Colonic mucosa (tissue), 4 donors: ENCODE measurements around the gene BRME1. TPM values are rescaled to one million over a fixed set of nuclear protein-coding genes. Genes with fewer than 3 reads are reported as not detected.

Experiments used
- DNase-seq: peaks from one replicate; pipeline ENCODE4 v3.0.0-alpha.2; 2020
- H3K27ac ChIP-seq: fragments of 200-600 bp; one replicate; pipeline ENCODE4 v1.8.0; 2021
- H3K27me3 ChIP-seq: fragments of 200-600 bp; one replicate; pipeline ENCODE4 v1.8.0; 2021
- H3K36me3 ChIP-seq: fragments of 200-600 bp; one replicate; pipeline ENCODE4 v1.8.0; 2021
- H3K4me1 ChIP-seq: fragments of 200-600 bp; one replicate; pipeline ENCODE4 v1.8.0; 2021; ENCODE audit warnings: mild to moderate bottlenecking
- H3K4me3 ChIP-seq: fragments of 200-600 bp; one replicate; pipeline ENCODE4 v1.8.0; 2021
- H3K9ac ChIP-seq, 2 donors: one replicate each; pipeline ENCODE4 v1.7.0; 2013; ENCODE audit warnings: control low read depth in 2 of 2, low read depth in 2 of 2, low read length in 2 of 2
- H3K9me3 ChIP-seq: fragments of 200-600 bp; one replicate; pipeline ENCODE4 v1.8.0; 2021
- intact Hi-C: fragments of 100-400 bp; cut with DNase I; formaldehyde crosslinking; loops from one replicate; pipeline ENCODE4 v1.14.1; 2022
- total RNA-seq, 2 donors: library from RNA; stranded (reverse); fragmentation: NEBNext Ultra II Directional in 1 of 2; extraction: Animal tissue kit (Norgen Biotek cat#: 25700) in 1 of 2; gene quantifications; one replicate each; pipeline ENCODE4 v1.2.1, GENCODE V29; 2021
- TF ChIP-seq, protein P1 (sequence below): fragments of 200-600 bp; IDR thresholded peaks from one replicate; pipeline ENCODE4 v1.8.0; 2022; ENCODE audit warnings: antibody characterized with exemption, mild to moderate bottlenecking
- donor health status: healthy.
- donor health status: DM: no; HTN: no; CAD: no.
- donor health status: DM: no; HTN: no; CAD: no.

Gene BRME1
- total RNA-seq, 2 donors from 2014 or later = 5.9 to 20.0 TPM

DNA sequence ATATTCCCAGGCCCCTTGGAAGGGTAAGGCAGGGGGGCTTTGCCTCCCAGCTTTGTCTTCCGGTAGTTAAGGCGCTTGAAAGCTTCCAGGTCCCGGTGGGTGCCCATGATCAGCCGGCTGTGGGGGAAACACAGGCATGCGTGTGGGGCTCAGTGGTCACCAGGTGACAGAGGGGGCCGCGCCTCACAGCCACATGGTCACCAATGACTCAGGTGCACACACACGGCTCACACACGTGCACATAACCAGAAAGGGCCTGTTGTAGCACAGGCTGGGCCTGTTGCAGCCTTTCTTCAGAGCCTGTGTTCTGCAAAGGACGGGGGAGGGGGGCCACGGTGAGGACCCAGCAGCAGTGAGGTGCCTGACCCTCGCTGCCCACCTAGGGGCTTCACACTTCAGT lies 23.1 kb downstream of the BRME1 start:
- Histone ChIP-seq H3K36me3 (no peaks in the 10 kb centered on the region), H3K9me3 (no peaks in the 10 kb centered on the region), H3K4me1 (peaks cover 42% of the 10 kb centered on the region), H3K4me3 (no peak overlapping the region), H3K27ac (no peak overlapping the region), H3K9ac (peak overlapping the region in 1 of 2 donors; percentile 75), H3K27me3 (no peaks in the 10 kb centered on the region)
- intact Hi-C loops = loop anchor here (10.0 kb wide), 1 partner anchor 162 kb away; no protein-coding TSS in a partner anchor
- no peak for DNase-seq
- TF ChIP-seq, protein P1, sequence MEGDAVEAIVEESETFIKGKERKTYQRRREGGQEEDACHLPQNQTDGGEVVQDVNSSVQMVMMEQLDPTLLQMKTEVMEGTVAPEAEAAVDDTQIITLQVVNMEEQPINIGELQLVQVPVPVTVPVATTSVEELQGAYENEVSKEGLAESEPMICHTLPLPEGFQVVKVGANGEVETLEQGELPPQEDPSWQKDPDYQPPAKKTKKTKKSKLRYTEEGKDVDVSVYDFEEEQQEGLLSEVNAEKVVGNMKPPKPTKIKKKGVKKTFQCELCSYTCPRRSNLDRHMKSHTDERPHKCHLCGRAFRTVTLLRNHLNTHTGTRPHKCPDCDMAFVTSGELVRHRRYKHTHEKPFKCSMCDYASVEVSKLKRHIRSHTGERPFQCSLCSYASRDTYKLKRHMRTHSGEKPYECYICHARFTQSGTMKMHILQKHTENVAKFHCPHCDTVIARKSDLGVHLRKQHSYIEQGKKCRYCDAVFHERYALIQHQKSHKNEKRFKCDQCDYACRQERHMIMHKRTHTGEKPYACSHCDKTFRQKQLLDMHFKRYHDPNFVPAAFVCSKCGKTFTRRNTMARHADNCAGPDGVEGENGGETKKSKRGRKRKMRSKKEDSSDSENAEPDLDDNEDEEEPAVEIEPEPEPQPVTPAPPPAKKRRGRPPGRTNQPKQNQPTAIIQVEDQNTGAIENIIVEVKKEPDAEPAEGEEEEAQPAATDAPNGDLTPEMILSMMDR = no peak

DNA sequence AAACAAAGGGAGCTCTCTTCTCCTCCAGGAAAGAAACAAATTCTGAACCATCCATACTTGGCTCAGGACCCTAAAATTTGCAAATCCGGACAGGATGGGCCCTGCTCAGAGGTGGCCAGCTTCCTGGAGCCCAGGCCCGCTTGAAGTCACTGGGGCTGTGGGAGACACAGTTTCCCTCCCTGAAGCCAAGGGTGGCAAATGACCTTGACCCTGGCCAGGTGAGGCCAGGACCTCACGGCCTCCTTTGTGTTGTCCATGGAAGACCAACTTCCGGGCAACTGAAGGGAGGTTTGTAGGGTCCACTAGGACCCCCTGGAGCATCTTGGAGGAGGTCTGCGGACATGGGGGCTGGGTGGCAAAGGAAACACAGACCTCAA lies 23.5 kb downstream of the BRME1 start:
- intact Hi-C loops = loop anchor here (10.0 kb wide), 1 partner anchor 162 kb away; no protein-coding TSS in a partner anchor
- H3K27me3 ChIP-seq = no peaks in the 10 kb centered on the region
- no peak for DNase-seq
- H3K27ac ChIP-seq = peak overlapping the region; percentile 53
- H3K9ac ChIP-seq = peak overlapping the region; percentile 16 to 75
- H3K9me3 ChIP-seq = no peaks in the 10 kb centered on the region
- TF ChIP-seq, protein P1 = no peak
- peaks cover 38% of the 10 kb centered on the region for H3K4me1 ChIP-seq
- H3K4me3 ChIP-seq = no peak overlapping the region
- no peaks in the 10 kb centered on the region for H3K36me3 ChIP-seq

DNA sequence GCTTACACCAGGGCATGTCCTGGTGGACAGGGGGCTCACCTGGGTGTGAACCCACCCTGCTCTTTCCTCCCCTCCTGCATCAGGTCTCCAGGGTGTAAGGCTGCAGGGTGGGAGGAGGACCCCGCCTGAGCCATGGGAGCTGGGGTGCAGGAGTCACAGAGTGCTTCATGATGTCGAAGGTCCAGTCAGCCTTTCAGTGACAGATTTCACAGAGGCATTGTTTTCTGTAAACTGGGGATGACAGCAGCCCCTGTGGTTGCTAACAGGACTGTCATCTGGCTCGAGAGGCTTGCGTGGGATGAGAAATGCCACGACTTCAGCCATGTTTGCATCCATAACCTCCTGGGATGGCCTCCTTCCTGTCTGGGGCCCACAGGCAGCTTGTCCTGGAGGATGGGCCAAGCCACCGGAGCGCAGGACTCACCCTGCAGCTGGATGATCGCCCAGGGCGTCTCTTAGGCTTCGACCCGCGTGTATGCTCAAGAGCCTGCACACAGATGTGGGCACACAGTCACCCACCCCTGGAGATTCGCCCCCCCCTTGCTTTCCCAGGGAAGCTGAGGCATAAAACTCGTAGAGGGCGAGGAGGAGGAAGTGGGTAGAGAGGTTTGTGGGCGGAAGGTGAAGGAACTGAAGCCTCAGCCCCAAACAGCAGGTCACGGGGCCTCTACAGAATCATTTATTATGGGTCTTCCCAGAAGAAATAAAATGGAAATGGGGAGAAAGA lies 24.1 kb downstream of the BRME1 start:
- peak; percentile 60 for DNase-seq
- intact Hi-C loops = loop anchor here (2.0 to 10.0 kb wide), 2 partner anchors 73 to 163 kb away; no protein-coding TSS in a partner anchor
- Histone ChIP-seq H3K4me3 (no peak overlapping the region), H3K9me3 (no peaks in the 10 kb centered on the region), H3K36me3 (no peaks in the 10 kb centered on the region), H3K9ac (peak overlapping the region; percentile 48 to 75), H3K4me1 (peaks cover 32% of the 10 kb centered on the region), H3K27me3 (no peaks in the 10 kb centered on the region), H3K27ac (peak overlapping the region; percentile 53)
- TF ChIP-seq, protein P1 = no peak

DNA sequence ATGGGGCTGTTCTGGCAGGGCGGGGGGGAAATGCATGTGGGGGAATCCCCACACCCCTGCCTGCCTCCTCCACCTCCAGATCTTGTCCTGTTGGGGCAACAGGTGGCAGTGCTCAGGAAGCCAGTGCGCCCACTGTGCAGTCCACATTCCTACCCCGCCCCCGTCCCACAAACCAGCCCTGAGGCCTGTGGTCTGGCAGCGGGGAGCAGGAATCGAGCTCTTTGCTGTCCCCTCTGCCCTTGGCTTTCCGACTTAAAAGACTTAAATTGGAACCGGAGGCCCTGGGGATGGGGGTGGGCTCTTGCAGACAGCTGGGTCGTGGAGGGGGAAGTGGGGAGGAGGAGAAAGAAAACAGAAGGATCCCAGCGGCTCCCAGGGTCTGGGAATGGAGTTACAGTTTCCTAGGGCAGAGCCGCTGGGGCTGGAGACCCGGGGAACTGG lies 24.6 kb downstream of the BRME1 start:
- H3K4me1 ChIP-seq = peaks cover 32% of the 10 kb centered on the region
- intact Hi-C loops = loop anchor here (2.0 to 10.0 kb wide), 2 partner anchors 74 to 164 kb away; no protein-coding TSS in a partner anchor
- peak overlapping the region; percentile 48 to 75 for H3K9ac ChIP-seq
- TF ChIP-seq, protein P1 = no peak
- peak overlapping the region; percentile 53 for H3K27ac ChIP-seq
- no peaks in the 10 kb centered on the region for H3K9me3 ChIP-seq
- H3K36me3 ChIP-seq = no peaks in the 10 kb centered on the region
- no peaks in the 10 kb centered on the region for H3K27me3 ChIP-seq
- no peak overlapping the region for H3K4me3 ChIP-seq
- peak; percentile 37 for DNase-seq

DNA sequence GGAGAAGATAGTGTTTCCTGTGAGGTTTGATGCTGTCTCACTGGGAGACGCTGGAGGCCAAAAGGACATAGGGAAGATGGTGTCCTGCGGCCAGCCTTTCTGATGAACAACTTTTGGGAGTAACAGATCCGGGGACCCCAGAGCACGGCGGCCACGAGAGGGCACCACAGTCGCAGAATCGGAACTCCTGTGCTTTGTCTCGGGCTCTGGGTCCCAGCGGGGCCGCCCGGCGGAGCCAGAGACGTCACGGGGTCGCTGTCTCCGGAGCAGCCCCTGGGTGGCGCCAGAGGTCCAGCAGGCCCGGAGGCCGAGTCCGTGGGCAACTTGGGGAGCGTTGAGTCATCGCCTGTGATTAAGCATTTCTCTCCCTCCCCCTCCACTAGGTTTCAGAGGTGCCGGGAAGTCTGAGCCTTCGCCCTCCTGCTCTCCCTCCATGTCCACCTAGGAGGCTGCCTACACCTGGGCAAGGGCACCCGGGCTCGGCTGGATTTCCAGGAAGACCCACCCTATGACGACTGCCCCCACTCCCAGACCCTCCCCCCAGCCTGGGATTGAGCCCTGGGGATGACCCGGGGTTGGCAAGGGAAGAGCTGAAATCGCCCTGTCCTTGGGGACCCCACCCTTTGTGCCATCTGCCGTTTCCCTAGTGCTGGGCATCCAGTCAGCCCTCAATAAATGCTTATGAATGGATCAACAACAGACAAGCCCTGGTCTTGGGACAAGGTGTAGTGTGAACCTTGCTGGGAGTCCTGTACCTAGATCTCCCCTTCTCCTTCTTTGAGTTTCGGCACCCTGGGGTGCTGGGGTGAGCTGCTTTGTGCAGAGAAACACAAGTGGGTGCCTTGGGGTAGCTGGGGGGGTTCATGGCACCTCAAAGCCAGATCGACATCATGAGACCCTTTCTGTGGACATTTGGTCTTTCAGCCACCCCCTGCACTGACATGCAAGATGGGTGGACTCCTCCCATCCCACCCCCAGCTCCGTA lies 25.6 kb downstream of the BRME1 start:
- no peak overlapping the region for H3K4me3 ChIP-seq
- H3K27me3 ChIP-seq = no peaks in the 10 kb centered on the region
- no peaks in the 10 kb centered on the region for H3K9me3 ChIP-seq
- H3K36me3 ChIP-seq = no peaks in the 10 kb centered on the region
- peak overlapping the region; percentile 32 to 81 for H3K9ac ChIP-seq
- H3K4me1 ChIP-seq = peaks cover 30% of the 10 kb centered on the region
- H3K27ac ChIP-seq = peak overlapping the region; percentile 64
- TF ChIP-seq, protein P1 = peak; percentile 99
- intact Hi-C loops = loop anchor here (2.0 to 10.0 kb wide), 2 partner anchors 74 to 164 kb away; no protein-coding TSS in a partner anchor
- DNase-seq = peak; percentile 99
